GM12865 (cell line): ENCODE data around the gene SKI.

Source experiments
- DNase-seq: peaks from one replicate; pipeline ENCODE4 v3.0.0; 2010; ENCODE audit warnings: low read depth
- H3K4me3 ChIP-seq: 2 replicates; pipeline ENCODE4 v1.5.1; 2011; ENCODE audit warnings: mild to moderate bottlenecking, low read depth, low read length, control low read depth
- TF ChIP-seq, protein P1 (sequence below): IDR thresholded peaks from 2 replicates; pipeline ENCODE4 v1.5.1; 2011; ENCODE audit warnings: low read length, control low read depth, low read depth, inconsistent platforms; ENCODE audit not compliant: insufficient read depth; ENCODE audit errors: missing control alignments

SKI gene

GRCh38 chr1:2182376-2182775 is 45.7 kb upstream of the SKI start:
- TF ChIP-seq, protein P1, sequence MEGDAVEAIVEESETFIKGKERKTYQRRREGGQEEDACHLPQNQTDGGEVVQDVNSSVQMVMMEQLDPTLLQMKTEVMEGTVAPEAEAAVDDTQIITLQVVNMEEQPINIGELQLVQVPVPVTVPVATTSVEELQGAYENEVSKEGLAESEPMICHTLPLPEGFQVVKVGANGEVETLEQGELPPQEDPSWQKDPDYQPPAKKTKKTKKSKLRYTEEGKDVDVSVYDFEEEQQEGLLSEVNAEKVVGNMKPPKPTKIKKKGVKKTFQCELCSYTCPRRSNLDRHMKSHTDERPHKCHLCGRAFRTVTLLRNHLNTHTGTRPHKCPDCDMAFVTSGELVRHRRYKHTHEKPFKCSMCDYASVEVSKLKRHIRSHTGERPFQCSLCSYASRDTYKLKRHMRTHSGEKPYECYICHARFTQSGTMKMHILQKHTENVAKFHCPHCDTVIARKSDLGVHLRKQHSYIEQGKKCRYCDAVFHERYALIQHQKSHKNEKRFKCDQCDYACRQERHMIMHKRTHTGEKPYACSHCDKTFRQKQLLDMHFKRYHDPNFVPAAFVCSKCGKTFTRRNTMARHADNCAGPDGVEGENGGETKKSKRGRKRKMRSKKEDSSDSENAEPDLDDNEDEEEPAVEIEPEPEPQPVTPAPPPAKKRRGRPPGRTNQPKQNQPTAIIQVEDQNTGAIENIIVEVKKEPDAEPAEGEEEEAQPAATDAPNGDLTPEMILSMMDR = no peak
- no peak for DNase-seq
- no peak overlapping the region for H3K4me3 ChIP-seq

DNA sequence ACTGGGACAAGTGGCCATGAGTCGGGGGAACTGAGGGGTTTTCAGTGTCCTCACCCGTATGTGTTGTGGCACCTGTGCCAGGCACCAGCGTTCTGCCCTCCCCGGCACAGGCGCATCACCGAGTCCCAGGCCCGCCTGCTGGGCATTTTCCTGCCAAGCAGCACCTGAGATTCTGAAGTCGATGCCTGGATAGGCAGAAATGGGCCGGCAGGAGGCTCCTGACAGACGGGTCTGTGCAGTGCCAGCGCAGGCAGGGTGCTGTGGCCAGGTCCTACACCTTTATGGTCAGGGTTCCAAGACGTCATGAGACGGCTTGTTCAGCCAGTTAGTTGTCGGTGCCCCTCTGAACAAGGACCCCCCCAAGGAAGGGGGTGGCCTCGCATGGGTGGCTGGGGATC is 44.2 kb upstream of the SKI start:
- DNase-seq = no peak
- H3K4me3 ChIP-seq = no peak overlapping the region
- TF ChIP-seq, protein P1 = no peak

DNA sequence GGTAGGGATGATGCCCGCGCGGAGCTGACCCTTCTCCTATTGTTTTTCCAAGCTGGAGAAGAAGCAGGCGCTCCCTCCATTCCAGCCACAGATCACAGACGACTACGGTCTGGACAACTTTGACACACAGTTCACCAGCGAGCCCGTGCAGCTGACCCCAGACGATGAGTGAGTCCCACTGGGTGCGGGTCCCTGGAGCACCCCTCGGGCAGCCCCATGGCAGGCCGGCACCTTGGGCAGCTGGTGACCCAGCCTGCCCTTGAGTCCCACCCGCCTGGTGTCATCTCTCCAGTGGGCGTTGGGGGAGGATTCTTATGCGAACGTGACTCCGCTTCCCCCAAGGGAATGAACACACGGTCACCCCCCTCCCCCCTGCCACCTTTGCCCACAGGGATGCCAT is 43.6 kb upstream of the SKI start:
- TF ChIP-seq, protein P1 = no peak
- no peak overlapping the region for H3K4me3 ChIP-seq
- no peak for DNase-seq

GRCh38 chr1:2184934-2185333 is 43.2 kb upstream of the SKI start:
- no peak overlapping the region for H3K4me3 ChIP-seq
- DNase-seq = no peak

GRCh38 chr1:2185880-2186855 is 42.0 kb upstream of the SKI start:
- TF ChIP-seq, protein P1 = no peak
- H3K4me3 ChIP-seq = no peak overlapping the region
- DNase-seq = no peak

More at GRCh38 chr1:2184934-2185333, 43.2 kb upstream of the SKI start:
- TF ChIP-seq, protein P1 = no peak

DNA sequence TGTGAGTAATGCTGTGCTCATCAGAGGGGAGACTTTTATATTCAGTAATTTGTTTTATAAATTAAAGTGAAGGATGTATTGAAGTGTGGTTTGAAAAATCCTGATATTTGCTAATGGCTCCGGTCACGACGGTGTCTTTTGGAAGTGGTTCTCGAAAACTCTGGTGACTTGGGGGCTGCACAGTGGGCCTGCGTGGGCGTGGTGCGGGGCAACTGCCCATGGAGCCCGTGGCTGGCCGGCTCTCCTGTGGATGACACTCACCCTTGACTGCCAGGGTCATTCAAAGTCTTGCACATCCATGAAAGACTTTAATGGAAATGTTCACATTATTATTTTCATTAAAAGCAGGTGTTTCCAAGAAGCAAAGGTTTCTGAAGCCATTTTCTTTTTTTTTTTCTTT is 41.2 kb upstream of the SKI start:
- TF ChIP-seq, protein P1 = no peak
- no peak overlapping the region for H3K4me3 ChIP-seq
- no peak for DNase-seq

- DNase-seq = no peak
- H3K4me3 ChIP-seq = no peak overlapping the region
- TF ChIP-seq, protein P1 = no peak
Observed at GRCh38 chr1:2187619-2188018, 40.5 kb upstream of the SKI start.
